Epithelial cell of esophagus (primary cell): ENCODE measurements around the gene SRPK2.
"Not testable (repeated sequence)": the region's sequence is repeated elsewhere in the genome, so short reads cannot be mapped to it uniquely, and the experiment has no call there.

Source experiments
- DNase-seq: peaks from one replicate; pipeline ENCODE4 v3.0.0; 2010; ENCODE audit warnings: low read depth
- H3K4me3 ChIP-seq: 2 replicates; pipeline ENCODE4 v1.5.1; 2011; ENCODE audit warnings: mild to moderate bottlenecking, low read length, control low read depth
- CTCF ChIP-seq: IDR thresholded peaks from 2 replicates; pipeline ENCODE4 v1.5.1; 2011; ENCODE audit warnings: low read depth, mild to moderate bottlenecking, low read length, control low read depth, inconsistent platforms; ENCODE audit not compliant: insufficient read depth; ENCODE audit errors: missing control alignments

SRPK2 gene

DNA sequence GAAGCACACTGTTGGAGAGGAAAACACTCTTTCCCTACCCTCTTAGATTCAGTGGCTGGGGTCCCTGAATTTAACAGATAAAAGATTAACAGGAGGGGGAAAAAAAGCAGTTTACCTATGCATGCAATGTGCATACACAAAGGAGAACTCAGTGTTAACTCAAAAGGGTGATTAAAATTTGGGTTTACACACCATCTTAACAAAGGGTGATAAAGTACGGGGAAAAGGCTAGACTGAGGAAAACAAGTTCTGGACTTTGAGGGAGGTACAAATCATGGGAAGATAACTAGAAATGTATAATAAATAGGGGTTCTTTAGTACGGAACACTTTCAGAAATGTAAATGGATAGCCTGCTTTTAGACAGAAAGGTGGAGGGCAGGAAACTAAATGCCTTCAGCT lies 83.1 kb downstream of the SRPK2 start:
- DNase-seq, result no peak
- no peak for TF ChIP-seq CTCF
- H3K4me3 ChIP-seq, result no peak overlapping the region

DNA sequence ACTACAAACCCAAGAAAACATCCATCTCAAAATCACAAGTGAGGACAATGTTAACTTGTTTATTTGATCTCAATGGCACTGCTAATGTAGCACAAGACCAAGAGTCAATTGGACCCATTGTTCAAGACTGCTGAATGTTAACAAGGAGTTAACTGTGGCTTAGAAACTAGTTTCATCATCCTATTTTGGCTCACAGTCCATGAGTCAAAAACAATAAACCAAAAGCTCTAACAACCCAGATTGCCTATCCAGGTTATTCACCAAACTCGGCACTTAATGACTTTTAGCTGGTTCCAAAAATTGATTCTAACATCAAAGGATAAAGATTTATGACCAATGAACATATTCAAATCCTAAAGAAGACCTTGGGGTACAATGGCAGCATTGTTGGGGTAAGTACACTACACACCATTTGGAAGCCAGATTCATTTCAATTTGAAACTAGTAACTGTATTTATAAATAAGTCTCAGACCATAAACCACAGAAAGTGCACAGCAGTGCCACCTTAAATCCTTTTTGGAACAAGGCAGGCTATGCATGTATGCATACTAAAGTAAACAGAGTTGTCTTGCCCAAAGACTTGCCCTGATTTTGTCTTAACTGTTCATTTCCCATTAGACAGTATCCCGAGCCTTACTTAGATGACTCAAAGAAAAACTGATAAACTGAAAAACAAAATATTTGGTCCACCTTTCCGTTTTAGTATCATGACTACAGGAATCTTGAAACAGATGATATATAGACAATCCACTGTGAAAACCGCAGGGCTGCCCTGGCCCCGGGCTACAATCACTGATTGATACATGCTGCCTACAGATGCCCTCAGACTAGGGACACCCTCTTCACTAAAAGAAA lies 84.5 kb downstream of the SRPK2 start:
- H3K4me3 ChIP-seq, result no peak overlapping the region
- DNase-seq, result peak; percentile 62
- no peak for TF ChIP-seq CTCF

GRCh38 chr7:105300587-105300986 lies 88.1 kb downstream of the SRPK2 start:
- not testable (repeated sequence) for DNase-seq, H3K4me3 ChIP-seq

DNA sequence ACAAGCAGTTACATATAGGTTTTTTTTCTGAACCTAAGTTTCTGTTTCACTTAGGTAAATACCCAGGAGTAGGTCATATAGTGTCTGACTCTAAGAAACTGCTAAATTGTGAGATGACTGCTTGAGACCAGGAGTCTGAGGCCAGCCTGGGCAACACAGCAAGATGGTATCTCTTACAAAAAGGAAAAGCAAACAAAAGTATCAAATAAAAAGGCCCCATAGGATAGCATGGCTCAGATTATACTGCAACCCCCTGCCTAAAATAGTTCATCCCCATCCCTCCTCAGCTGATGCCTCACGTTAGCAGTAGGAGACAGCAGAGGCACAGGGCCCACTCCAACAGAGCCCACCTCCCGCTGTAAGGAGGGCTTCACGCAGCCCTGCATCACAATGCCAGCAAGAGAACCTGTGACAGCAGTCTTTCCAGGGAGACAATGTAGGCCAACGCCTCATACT lies 90.3 kb downstream of the SRPK2 start:
- H3K4me3 ChIP-seq, result no peak overlapping the region
- no peak for TF ChIP-seq CTCF
- DNase-seq, result no peak

- TF ChIP-seq CTCF, result no peak
- DNase-seq, result no peak
- H3K4me3 ChIP-seq, result no peak overlapping the region
Observed at GRCh38 chr7:105297985-105298384, 90.7 kb downstream of the SRPK2 start.

GRCh38 chr7:105297309-105297708 lies 91.4 kb downstream of the SRPK2 start:
- no peak for TF ChIP-seq CTCF

DNA sequence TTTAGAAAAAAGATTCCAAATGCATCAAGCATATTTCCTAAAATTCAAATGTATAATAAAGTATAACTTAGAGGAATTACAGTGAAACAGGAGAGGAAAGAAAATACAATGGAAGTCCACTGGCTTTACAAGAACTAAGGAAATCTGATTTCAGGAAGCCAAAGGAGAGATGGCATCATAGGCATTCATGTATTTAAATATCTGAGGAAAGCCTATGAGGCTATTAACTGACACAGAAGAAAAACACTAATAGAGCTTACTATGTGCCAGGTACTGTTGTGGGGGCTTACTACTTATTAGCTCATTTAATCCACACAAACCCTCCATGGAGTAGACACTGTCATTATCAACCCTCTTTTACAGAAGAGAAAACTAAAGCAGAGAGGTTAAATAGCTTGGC lies 92.2 kb downstream of the SRPK2 start:
- no peak for TF ChIP-seq CTCF
- DNase-seq, result no peak
- no peak overlapping the region for H3K4me3 ChIP-seq

More at GRCh38 chr7:105297309-105297708, 91.4 kb downstream of the SRPK2 start:
- H3K4me3 ChIP-seq, result no peak overlapping the region
- DNase-seq, result no peak
